WERI-Rb-1 (cell line): ENCODE measurements around the gene TMEM176B.
A peak's percentile ranks its signal among the peaks of the same experiment; 100 is the strongest.

ENCODE experiments used
- DNase-seq: peaks from one replicate; pipeline ENCODE4 v3.0.0-alpha.2; 2020
- H3K27ac ChIP-seq: fragments of 250-450 bp; sonication (Bioruptor Pico); 2 replicates; pipeline ENCODE4 v1.5.1; 2020; ENCODE audit warnings: mild to moderate bottlenecking, moderate library complexity
- H3K27me3 ChIP-seq: fragments of 250-450 bp; sonication (Bioruptor Pico); 2 replicates; pipeline ENCODE4 v1.5.1; 2021; ENCODE audit warnings: mild to moderate bottlenecking, low read depth, moderate library complexity; ENCODE audit not compliant: insufficient read depth, severe bottlenecking
- H3K36me3 ChIP-seq: fragments of 250-450 bp; sonication (Bioruptor Pico); 2 replicates; pipeline ENCODE4 v1.5.1; 2020; ENCODE audit warnings: mild to moderate bottlenecking, moderate library complexity
- H3K4me3 ChIP-seq: 2 replicates; pipeline ENCODE4 v1.5.1; 2011; ENCODE audit warnings: low read depth, mild to moderate bottlenecking, control low read depth, low read length
- H3K9me3 ChIP-seq: fragments of 250-450 bp; sonication (Bioruptor Pico); 2 replicates; pipeline ENCODE4 v1.5.1; 2021; ENCODE audit warnings: mild to moderate bottlenecking, moderate library complexity; ENCODE audit not compliant: severe bottlenecking
- CTCF ChIP-seq: IDR thresholded peaks from 2 replicates; pipeline ENCODE4 v1.5.1; 2011; ENCODE audit warnings: low read depth, mild to moderate bottlenecking, control low read depth, inconsistent platforms, low read length

TMEM176B gene

GRCh38 chr7:150800581-150801241 is 547 bp upstream of the TMEM176B start, which contains the start of gene TMEM176A:
TMEM176A (plus strand) TSS chr7:150800769; CDS start chr7:150801551, 782 bp downstream.
- Histone ChIP-seq H3K36me3 (peaks cover 5% of the 10 kb centered on the region; the same call in 1 of the 2 replicates), H3K4me3 (peak within 1 kb of the TSS; percentile 55), H3K27me3 (no peaks in the 10 kb centered on the region), H3K27ac (peak within 1 kb of the TSS; percentile 85), H3K9me3 (no peaks in the 10 kb centered on the region)
- no peak for TF ChIP-seq CTCF
- peak; percentile 24 for DNase-seq

GRCh38 chr7:150799156-150799555 is 1.0 kb downstream of the TMEM176B start:
- Histone ChIP-seq H3K9me3 (no peaks in the 10 kb centered on the region), H3K27me3 (no peaks in the 10 kb centered on the region), H3K4me3 (no peak overlapping the region; the same call in 1 of the 2 replicates), H3K27ac (no peak overlapping the region), H3K36me3 (peaks cover 11% of the 10 kb centered on the region)
- no peak for TF ChIP-seq CTCF
- no peak for DNase-seq

- Histone ChIP-seq H3K4me3 (no peak overlapping the region), H3K36me3 (peaks cover 11% of the 10 kb centered on the region), H3K27me3 (no peaks in the 10 kb centered on the region), H3K9me3 (no peaks in the 10 kb centered on the region), H3K27ac (no peak overlapping the region)
- TF ChIP-seq CTCF: no peak
- DNase-seq: no peak
Measured at GRCh38 chr7:150797661-150798060, 2.5 kb downstream of the TMEM176B start.

- peaks cover 11% of the 10 kb centered on the region for H3K36me3 ChIP-seq
- H3K27ac ChIP-seq: no peak overlapping the region
- no peak for TF ChIP-seq CTCF
- no peak for DNase-seq
- no peaks in the 10 kb centered on the region for H3K9me3 ChIP-seq
- no peaks in the 10 kb centered on the region for H3K27me3 ChIP-seq
- no peak overlapping the region for H3K4me3 ChIP-seq
Measured at GRCh38 chr7:150793569-150794238, 6.5 kb downstream of the TMEM176B start.

GRCh38 chr7:150791746-150792452 is 8.3 kb downstream of the TMEM176B start:
- no peak overlapping the region for H3K4me3 ChIP-seq

More at GRCh38 chr7:150791746-150792452, 8.3 kb downstream of the TMEM176B start:
- TF ChIP-seq CTCF: no peak
- Histone ChIP-seq H3K9me3 (no peaks in the 10 kb centered on the region), H3K36me3 (peaks cover 11% of the 10 kb centered on the region), H3K27me3 (no peaks in the 10 kb centered on the region), H3K27ac (no peak overlapping the region)
- DNase-seq: no peak
